HCT116 (cell line): Measurements from ENCODE around the gene CHRNB1.

Source experiments
- EZH2phosphoT487 ChIP-seq: fragments of 200-600 bp; IDR thresholded peaks from 2 replicates; pipeline ENCODE4 v1.6.1; 2018; ENCODE audit warnings: antibody characterized with exemption, borderline replicate concordance
- POLR2A ChIP-seq: IDR thresholded peaks from 2 replicates; pipeline ENCODE4 v1.7.0; 2011; ENCODE audit warnings: borderline replicate concordance; ENCODE audit not compliant: insufficient read depth, insufficient read length; ENCODE audit errors: extremely low read depth
- POLR2AphosphoS5 ChIP-seq: IDR thresholded peaks from 2 replicates; pipeline ENCODE4 v1.6.1; 2011; ENCODE audit warnings: mild to moderate bottlenecking, low read depth, low read length, moderate library complexity
- RAD21 ChIP-seq: IDR thresholded peaks from 2 replicates; pipeline ENCODE4 v1.6.1; 2012; ENCODE audit warnings: low read depth, mild to moderate bottlenecking
- TF ChIP-seq, protein P1 (sequence below), 3 experiments: fragments of 200-600 bp in 1 of 3; sonication (generic) in 1 of 3; IDR thresholded peaks in 2 of 3; conservative IDR thresholded peaks in 1 of 3; 2 replicates each; pipeline ENCODE4 v1.5.1; 2012 to 2017; ENCODE audit warnings: low read depth in 2 of 3, low read length in 2 of 3, antibody characterized with exemption in 1 of 3, borderline replicate concordance in 1 of 3, control low read depth in 1 of 3, mild to moderate bottlenecking in 1 of 3, mixed read lengths in 1 of 3, mixed run types in 1 of 3, moderate library complexity in 1 of 3; ENCODE audit not compliant: insufficient read depth in 1 of 3

DNA sequence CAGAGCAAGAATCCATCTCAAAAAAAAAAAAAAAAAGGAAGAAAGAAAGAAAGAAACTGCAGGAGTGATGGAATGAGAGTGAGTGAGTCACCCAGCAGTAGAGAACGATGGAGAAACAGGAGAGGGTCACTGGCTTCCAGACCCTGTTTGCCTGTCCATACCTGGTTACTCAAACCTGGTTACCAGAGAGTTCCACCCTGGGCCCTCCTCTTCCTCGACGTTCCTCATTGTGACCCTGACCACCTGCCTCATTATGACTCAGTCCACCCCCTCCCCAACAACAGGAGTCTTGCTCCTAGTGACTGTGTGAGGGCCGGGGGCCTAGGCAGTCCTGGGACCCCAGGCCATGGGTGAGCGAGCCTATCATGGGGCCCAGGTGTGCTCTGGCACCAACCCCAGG, 16.3 kb upstream of the CHRNB1 start, which contains the start of gene SPEM3:
- TF ChIP-seq EZH2phosphoT487: no peak
- TF ChIP-seq POLR2A: no peak
- TF ChIP-seq, protein P1, sequence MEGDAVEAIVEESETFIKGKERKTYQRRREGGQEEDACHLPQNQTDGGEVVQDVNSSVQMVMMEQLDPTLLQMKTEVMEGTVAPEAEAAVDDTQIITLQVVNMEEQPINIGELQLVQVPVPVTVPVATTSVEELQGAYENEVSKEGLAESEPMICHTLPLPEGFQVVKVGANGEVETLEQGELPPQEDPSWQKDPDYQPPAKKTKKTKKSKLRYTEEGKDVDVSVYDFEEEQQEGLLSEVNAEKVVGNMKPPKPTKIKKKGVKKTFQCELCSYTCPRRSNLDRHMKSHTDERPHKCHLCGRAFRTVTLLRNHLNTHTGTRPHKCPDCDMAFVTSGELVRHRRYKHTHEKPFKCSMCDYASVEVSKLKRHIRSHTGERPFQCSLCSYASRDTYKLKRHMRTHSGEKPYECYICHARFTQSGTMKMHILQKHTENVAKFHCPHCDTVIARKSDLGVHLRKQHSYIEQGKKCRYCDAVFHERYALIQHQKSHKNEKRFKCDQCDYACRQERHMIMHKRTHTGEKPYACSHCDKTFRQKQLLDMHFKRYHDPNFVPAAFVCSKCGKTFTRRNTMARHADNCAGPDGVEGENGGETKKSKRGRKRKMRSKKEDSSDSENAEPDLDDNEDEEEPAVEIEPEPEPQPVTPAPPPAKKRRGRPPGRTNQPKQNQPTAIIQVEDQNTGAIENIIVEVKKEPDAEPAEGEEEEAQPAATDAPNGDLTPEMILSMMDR (IDR thresholded peaks at IDR 0.05 in 2 of 3, conservative IDR thresholded peaks at IDR 0.05 in 1 of 3; ENCODE audit: borderline replicate concordance in 1 of 3, insufficient read depth in 1 of 3, low read depth in 2 of 3, low read length in 2 of 3): no peak
- no peak for TF ChIP-seq POLR2AphosphoS5
- no peak for TF ChIP-seq RAD21
